ENCODE data around the gene GRM7.

Gene GRM7

DNA sequence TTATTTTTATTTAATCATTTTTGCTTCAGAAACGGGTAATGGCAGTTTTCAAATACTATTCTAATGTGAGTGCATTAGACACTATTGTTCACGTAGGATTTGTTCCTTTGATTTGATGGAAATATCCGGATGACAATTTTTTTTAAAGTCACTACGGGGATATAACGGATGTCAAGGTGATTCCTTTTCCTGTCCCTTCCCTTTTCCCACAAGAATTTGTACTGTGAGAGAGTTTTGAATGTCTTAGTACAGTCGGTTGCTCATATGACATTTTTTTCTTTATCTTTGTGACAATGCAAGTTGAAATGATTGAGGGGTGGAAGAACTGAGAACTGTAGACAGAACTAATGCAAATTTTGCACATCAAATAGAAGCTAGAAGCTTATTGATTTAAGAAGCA, 209.5 kb downstream of the GRM7 start:
- Histone ChIP-seq H3K27me3 (ENCODE audit: low read depth, low read length) (no peaks in the 10 kb centered on the region), H3K27ac (ENCODE audit: low read length) (no peak overlapping the region), H2AFZ (ENCODE audit: low read depth, low read length) (no peak overlapping the region), H3K36me3 (replicated peaks; ENCODE audit: low read depth, low read length) (no peaks in the 10 kb centered on the region), H3K9me3 (ENCODE audit: insufficient read depth, low read length) (no peaks in the 10 kb centered on the region), H3K9ac (ENCODE audit: low read length) (no peak overlapping the region), H3K4me1 (ENCODE audit: low read length) (no peaks in the 10 kb centered on the region), H4K20me1 (ENCODE audit: insufficient read depth, low read length) (no peaks in the 10 kb centered on the region), H3K4me3 (ENCODE audit: low read length) (no peak overlapping the region), H3K79me2 (ENCODE audit: low read length) (no peaks in the 10 kb centered on the region), H3K4me2 (ENCODE audit: low read length) (no peak overlapping the region)
- no peak for TF ChIP-seq EZH2phosphoT487 (IDR thresholded peaks at IDR 0.05; ENCODE audit: low read depth)
- TF ChIP-seq, protein P1, sequence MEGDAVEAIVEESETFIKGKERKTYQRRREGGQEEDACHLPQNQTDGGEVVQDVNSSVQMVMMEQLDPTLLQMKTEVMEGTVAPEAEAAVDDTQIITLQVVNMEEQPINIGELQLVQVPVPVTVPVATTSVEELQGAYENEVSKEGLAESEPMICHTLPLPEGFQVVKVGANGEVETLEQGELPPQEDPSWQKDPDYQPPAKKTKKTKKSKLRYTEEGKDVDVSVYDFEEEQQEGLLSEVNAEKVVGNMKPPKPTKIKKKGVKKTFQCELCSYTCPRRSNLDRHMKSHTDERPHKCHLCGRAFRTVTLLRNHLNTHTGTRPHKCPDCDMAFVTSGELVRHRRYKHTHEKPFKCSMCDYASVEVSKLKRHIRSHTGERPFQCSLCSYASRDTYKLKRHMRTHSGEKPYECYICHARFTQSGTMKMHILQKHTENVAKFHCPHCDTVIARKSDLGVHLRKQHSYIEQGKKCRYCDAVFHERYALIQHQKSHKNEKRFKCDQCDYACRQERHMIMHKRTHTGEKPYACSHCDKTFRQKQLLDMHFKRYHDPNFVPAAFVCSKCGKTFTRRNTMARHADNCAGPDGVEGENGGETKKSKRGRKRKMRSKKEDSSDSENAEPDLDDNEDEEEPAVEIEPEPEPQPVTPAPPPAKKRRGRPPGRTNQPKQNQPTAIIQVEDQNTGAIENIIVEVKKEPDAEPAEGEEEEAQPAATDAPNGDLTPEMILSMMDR (IDR thresholded peaks at IDR 0.05; ENCODE audit: low read depth, low read length): no peak

DNA sequence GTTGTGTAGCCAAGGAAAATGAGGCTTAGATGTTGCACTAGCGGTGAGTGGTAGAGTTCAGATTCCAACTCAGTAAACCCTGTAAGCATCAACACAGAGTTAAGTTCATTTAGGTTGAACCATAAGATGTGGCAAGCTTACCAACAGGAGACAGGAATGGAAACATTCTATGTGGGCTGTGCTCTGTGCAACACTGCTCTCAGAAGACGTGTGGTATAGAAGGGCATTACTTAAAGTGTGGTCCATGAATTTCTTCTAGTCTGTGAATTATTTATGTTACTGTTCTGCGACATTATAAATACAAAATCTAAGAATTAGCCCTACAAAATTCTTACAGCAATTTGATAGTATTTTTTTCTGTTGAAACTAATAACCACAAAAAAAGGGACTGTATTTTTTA, 213.3 kb downstream of the GRM7 start:
- Histone ChIP-seq H2AFZ (ENCODE audit: low read depth, low read length) (no peak overlapping the region), H3K9me3 (ENCODE audit: insufficient read depth, low read length) (no peaks in the 10 kb centered on the region), H4K20me1 (ENCODE audit: insufficient read depth, low read length) (no peaks in the 10 kb centered on the region), H3K4me3 (ENCODE audit: low read length) (no peak overlapping the region), H3K27ac (ENCODE audit: low read length) (no peak overlapping the region), H3K4me2 (ENCODE audit: low read length) (no peak overlapping the region), H3K27me3 (ENCODE audit: low read depth, low read length) (no peaks in the 10 kb centered on the region), H3K9ac (ENCODE audit: low read length) (no peak overlapping the region), H3K79me2 (ENCODE audit: low read length) (no peaks in the 10 kb centered on the region), H3K36me3 (replicated peaks; ENCODE audit: low read depth, low read length) (no peaks in the 10 kb centered on the region), H3K4me1 (ENCODE audit: low read length) (no peaks in the 10 kb centered on the region)
- TF ChIP-seq, protein P1 (IDR thresholded peaks at IDR 0.05; ENCODE audit: low read depth, low read length): no peak
- no peak for TF ChIP-seq EZH2phosphoT487 (IDR thresholded peaks at IDR 0.05; ENCODE audit: low read depth)

DNA sequence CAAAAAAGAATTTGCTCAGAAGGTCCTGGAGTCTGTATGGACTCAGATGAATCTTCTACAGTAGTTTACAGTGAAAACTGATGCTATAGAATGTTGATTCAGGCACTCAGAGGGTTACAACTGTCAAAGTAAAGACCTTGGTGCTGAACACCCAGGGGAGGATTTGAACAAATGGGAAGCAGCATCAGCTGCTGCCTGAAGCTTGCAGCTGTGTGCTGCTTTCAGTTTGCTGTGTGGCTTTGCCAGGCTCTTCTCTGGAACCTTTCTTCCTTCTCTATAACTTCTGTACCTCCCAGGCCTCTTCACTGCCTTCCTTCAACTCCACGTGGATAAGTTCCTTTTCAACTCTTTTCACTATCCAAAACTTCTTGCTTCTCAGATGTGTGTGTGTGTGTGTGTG, 214.2 kb downstream of the GRM7 start:
- H2AFZ ChIP-seq (ENCODE audit: low read depth, low read length): no peak overlapping the region
- H3K4me2 ChIP-seq (ENCODE audit: low read length): no peak overlapping the region
- H3K79me2 ChIP-seq (ENCODE audit: low read length): no peaks in the 10 kb centered on the region
- no peak overlapping the region for H3K4me3 ChIP-seq (ENCODE audit: low read length)
- no peak overlapping the region for H3K27ac ChIP-seq (ENCODE audit: low read length)
- H3K9ac ChIP-seq (ENCODE audit: low read length): no peak overlapping the region
- no peaks in the 10 kb centered on the region for H3K9me3 ChIP-seq (ENCODE audit: insufficient read depth, low read length)
- H3K4me1 ChIP-seq (ENCODE audit: low read length): no peaks in the 10 kb centered on the region
- TF ChIP-seq, protein P1 (IDR thresholded peaks at IDR 0.05; ENCODE audit: low read depth, low read length): no peak
- no peak for TF ChIP-seq EZH2phosphoT487 (IDR thresholded peaks at IDR 0.05; ENCODE audit: low read depth)
- H3K27me3 ChIP-seq (ENCODE audit: low read depth, low read length): no peaks in the 10 kb centered on the region
- no peaks in the 10 kb centered on the region for H3K36me3 ChIP-seq (replicated peaks; ENCODE audit: low read depth, low read length)
- H4K20me1 ChIP-seq (ENCODE audit: insufficient read depth, low read length): no peaks in the 10 kb centered on the region

DNA sequence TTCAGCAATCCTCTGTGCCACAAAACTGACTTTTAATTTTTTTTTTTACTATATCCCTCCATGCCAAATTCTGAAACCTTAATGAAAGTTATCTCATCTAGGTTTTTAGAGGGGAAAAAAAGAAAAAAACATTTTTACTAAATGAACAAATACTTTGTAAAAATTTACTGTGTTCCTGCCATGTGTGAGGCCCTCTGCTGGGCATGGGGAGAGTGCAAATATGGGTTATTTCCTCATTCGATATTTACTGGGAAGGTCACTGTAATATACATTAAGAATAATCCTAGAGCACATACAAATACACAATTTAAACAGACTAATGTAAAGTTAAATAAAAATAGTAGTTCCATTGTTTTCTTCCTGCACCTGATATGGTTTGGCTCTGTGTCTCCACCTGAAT, 215.0 kb downstream of the GRM7 start:
- H3K36me3 ChIP-seq (replicated peaks; ENCODE audit: low read depth, low read length): no peaks in the 10 kb centered on the region
- no peaks in the 10 kb centered on the region for H3K27me3 ChIP-seq (ENCODE audit: low read depth, low read length)
- no peaks in the 10 kb centered on the region for H3K9me3 ChIP-seq (ENCODE audit: insufficient read depth, low read length)
- no peak overlapping the region for H3K9ac ChIP-seq (ENCODE audit: low read length)
- TF ChIP-seq, protein P1 (IDR thresholded peaks at IDR 0.05; ENCODE audit: low read depth, low read length): peak; percentile 51
- TF ChIP-seq EZH2phosphoT487 (IDR thresholded peaks at IDR 0.05; ENCODE audit: low read depth): no peak
- H3K4me3 ChIP-seq (ENCODE audit: low read length): no peak overlapping the region
- H2AFZ ChIP-seq (ENCODE audit: low read depth, low read length): no peak overlapping the region
- H3K27ac ChIP-seq (ENCODE audit: low read length): no peak overlapping the region
- H3K4me2 ChIP-seq (ENCODE audit: low read length): no peak overlapping the region
- no peaks in the 10 kb centered on the region for H4K20me1 ChIP-seq (ENCODE audit: insufficient read depth, low read length)
- H3K79me2 ChIP-seq (ENCODE audit: low read length): no peaks in the 10 kb centered on the region
- no peaks in the 10 kb centered on the region for H3K4me1 ChIP-seq (ENCODE audit: low read length)
